Stimulated activated CD8-positive, alpha-beta memory T cell treated with anti-CD3 and anti-CD28 coated beads, Interleukin-4, amount 100 ng/mL, for 1 hour (primary cell): ENCODE measurements around the gene C10orf71.

Experiments used
- DNase-seq, 2 donors: peaks; one replicate each; pipeline ENCODE4 v3.0.0-alpha.2; 2020; ENCODE audit warnings: low read depth in 2 of 2, low spot score in 1 of 2

The C10orf71 gene

GRCh38 chr10:49290607-49291006 lies 8.4 kb upstream of the C10orf71 start:
- no peak for DNase-seq

- no peak for DNase-seq
Measured at GRCh38 chr10:49292565-49293207, 6.3 kb upstream of the C10orf71 start.

- DNase-seq: no peak
Measured at GRCh38 chr10:49293208-49293603, 5.8 kb upstream of the C10orf71 start.

- no peak for DNase-seq
Measured at GRCh38 chr10:49294731-49295130, 4.2 kb upstream of the C10orf71 start.

GRCh38 chr10:49295297-49295696 lies 3.7 kb upstream of the C10orf71 start:
- no peak for DNase-seq

GRCh38 chr10:49296382-49296781 lies 2.6 kb upstream of the C10orf71 start:
- no peak for DNase-seq

GRCh38 chr10:49296836-49297235 lies 2.1 kb upstream of the C10orf71 start:
- DNase-seq: no peak

GRCh38 chr10:49297818-49298670 lies 926 bp upstream of the C10orf71 start:
- DNase-seq: no peak

GRCh38 chr10:49298671-49298982 lies 343 bp upstream of the C10orf71 start:
- DNase-seq: no peak

- no peak for DNase-seq
Measured at GRCh38 chr10:49299816-49300139, 808 bp downstream of the C10orf71 start.

- no peak for DNase-seq
Measured at GRCh38 chr10:49300140-49300974, 1.4 kb downstream of the C10orf71 start.

GRCh38 chr10:49301302-49301701 lies 2.3 kb downstream of the C10orf71 start:
- no peak for DNase-seq

- DNase-seq: no peak
Measured at GRCh38 chr10:49302088-49302487, 3.1 kb downstream of the C10orf71 start.

- DNase-seq: no peak
Measured at GRCh38 chr10:49303711-49304110, 4.7 kb downstream of the C10orf71 start.

- DNase-seq: no peak
Measured at GRCh38 chr10:49304137-49304536, 5.2 kb downstream of the C10orf71 start.

- no peak for DNase-seq
Measured at GRCh38 chr10:49307921-49308320, 9.0 kb downstream of the C10orf71 start.

- no peak for DNase-seq
Measured at GRCh38 chr10:49308881-49309280, 9.9 kb downstream of the C10orf71 start.

- DNase-seq: no peak
Measured at GRCh38 chr10:49309691-49310411, 10.9 kb downstream of the C10orf71 start.

GRCh38 chr10:49310460-49310859 lies 11.5 kb downstream of the C10orf71 start:
- DNase-seq: no peak

- no peak for DNase-seq
Measured at GRCh38 chr10:49310901-49311554, 12.1 kb downstream of the C10orf71 start.
